ENCODE measurements around the gene TACO1. TPM values are rescaled to one million over a fixed set of nuclear protein-coding genes. Genes with fewer than 3 reads are reported as not detected.
A peak's percentile ranks its signal among the peaks of the same experiment; 100 is the strongest.

TACO1 gene
- total and polyA plus RNA-seq, 9 of the 15 experiments (the other 6 are each of a cell fraction or from before 2014, with no cell fraction given), result 10.3 to 41.6 (median 30.9) TPM

DNA sequence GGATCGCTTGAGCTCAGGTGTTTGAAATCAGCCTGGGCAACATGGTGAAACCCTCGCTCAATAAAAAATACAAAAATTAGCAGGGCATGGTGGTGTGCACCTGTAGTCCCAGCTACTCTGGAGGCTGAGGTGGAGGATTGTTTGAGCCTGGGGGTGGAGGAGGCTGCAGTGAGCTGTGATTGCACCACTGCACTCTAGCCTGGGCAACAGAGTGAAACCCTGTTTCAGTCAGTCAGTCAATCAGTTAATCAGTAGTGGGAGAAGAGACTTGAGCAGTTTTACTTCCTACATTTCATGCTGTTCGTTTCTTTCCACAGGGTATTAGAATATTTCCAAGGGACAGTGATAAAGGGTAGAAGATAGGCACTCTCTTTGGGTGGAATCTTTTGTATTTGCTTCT, 30.4 kb downstream of the TACO1 start:
- no TSS peak for BruUV-seq (replicated peaks)
- CTCF ChIA-PET (ENCODE audit: low intra/inter-chr PET ratio), result no interaction called here
- H3K9ac ChIP-seq (ENCODE audit: insufficient read depth in 1 of 2, low read depth in 2 of 2, low read length in 2 of 2), result no peak overlapping the region
- no peak overlapping the region for H3K27ac ChIP-seq (ENCODE audit: extremely low read depth, low read depth, low read length)
- no peaks in the 10 kb centered on the region for H3K9me3 ChIP-seq (replicated peaks; ENCODE audit: control insufficient read depth, insufficient read depth, low read depth, low read length)
- peaks cover 3% of the 10 kb centered on the region for H3K9me1 ChIP-seq (ENCODE audit: control insufficient read depth, insufficient read depth, low read length)
- H4K20me1 ChIP-seq (replicated peaks; ENCODE audit: control insufficient read depth, insufficient read depth, low read length), result no peaks in the 10 kb centered on the region
- peaks cover 3 to 31% of the 10 kb centered on the region in 2 experiments; a peak in 4 of 5 replicates for H3K4me1 ChIP-seq (replicated peaks in 1 of 2; ENCODE audit: control insufficient read depth in 2 of 2, insufficient read depth in 2 of 2, low read length in 2 of 2)
- POLR2A ChIA-PET, result no interaction called here
- WGBS (ENCODE audit: insufficient coverage, low coverage, missing lambda C conversion rate), result 52% methylated on average over 3 of the region's 3 CpGs
- FAIRE-seq, result no peak
- no peak overlapping the region for H3K4me3 ChIP-seq
- no peak for TF ChIP-seq ZSCAN29 (IDR thresholded peaks at IDR 0.05)
- TF ChIP-seq, protein P1, sequence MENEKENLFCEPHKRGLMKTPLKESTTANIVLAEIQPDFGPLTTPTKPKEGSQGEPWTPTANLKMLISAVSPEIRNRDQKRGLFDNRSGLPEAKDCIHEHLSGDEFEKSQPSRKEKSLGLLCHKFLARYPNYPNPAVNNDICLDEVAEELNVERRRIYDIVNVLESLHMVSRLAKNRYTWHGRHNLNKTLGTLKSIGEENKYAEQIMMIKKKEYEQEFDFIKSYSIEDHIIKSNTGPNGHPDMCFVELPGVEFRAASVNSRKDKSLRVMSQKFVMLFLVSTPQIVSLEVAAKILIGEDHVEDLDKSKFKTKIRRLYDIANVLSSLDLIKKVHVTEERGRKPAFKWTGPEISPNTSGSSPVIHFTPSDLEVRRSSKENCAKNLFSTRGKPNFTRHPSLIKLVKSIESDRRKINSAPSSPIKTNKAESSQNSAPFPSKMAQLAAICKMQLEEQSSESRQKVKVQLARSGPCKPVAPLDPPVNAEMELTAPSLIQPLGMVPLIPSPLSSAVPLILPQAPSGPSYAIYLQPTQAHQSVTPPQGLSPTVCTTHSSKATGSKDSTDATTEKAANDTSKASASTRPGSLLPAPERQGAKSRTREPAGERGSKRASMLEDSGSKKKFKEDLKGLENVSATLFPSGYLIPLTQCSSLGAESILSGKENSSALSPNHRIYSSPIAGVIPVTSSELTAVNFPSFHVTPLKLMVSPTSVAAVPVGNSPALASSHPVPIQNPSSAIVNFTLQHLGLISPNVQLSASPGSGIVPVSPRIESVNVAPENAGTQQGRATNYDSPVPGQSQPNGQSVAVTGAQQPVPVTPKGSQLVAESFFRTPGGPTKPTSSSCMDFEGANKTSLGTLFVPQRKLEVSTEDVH (IDR thresholded peaks at IDR 0.05; ENCODE audit: low read depth, partially characterized antibody), result no peak
- TF ChIP-seq ZNF3 (CRISPR knock-in tag; IDR thresholded peaks at IDR 0.05), result peak; percentile 34; the same call in 1 of the 2 replicates
- TF ChIP-seq NR2C2 (CRISPR knock-in tag; IDR thresholded peaks at IDR 0.05), result no peak
- TF ChIP-seq NR2C2 (tag; IDR thresholded peaks at IDR 0.05), result no peak
- no peak overlapping the region for H2AFZ ChIP-seq (ENCODE audit: low read depth, low read length)
- no peak overlapping the region for H3K4me2 ChIP-seq (ENCODE audit: insufficient read depth, low read length)
- peaks cover 21% of the 10 kb centered on the region for H3K36me3 ChIP-seq (ENCODE audit: control insufficient read depth, insufficient read depth, low read length)
- no peak for DNase-seq (ENCODE audit: extremely low read depth in 1 of 4, low spot score in 3 of 4)
- in situ Hi-C loops (cut with MboI), result no loop called here
- no peaks in the 10 kb centered on the region for H3K27me3 ChIP-seq (ENCODE audit: control insufficient read depth in 2 of 2, insufficient read depth in 2 of 2, low read length in 2 of 2)
- peaks cover 11% of the 10 kb centered on the region; the same call in 2 of the 3 replicates for H3K79me2 ChIP-seq (ENCODE audit: control insufficient read depth, insufficient read depth, low read length)
- no peak for ATAC-seq
- intact Hi-C loops (cut with micrococcal nuclease), result no loop called here

Measured in K562 (cell line).